Measurements from ENCODE around the gene CACNA1C.

Gene CACNA1C

DNA sequence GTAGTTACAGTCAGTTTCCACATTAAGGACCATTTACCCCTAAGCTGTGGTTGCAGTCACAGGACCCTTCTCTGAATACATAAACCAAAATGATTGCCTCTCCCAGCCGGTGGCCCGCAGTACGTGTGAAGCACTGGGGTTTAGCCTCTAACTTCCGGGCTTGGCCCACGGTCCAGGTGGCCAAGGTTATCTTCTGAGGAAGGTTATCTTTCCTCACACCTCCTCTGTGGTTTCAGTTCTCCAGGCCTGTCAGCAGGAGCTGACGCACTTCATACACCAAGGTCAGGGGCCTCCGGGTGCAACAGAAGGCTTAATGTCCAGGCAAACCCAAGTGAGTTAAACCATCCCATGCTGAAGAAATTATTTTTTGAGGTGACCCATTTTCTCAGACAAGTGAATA, 451.0 kb downstream of the CACNA1C start:
- peaks cover 11% of the 10 kb centered on the region for H3K4me1 ChIP-seq (ENCODE audit: control insufficient read depth, insufficient read depth, low read length)
- 96 to 98% methylated on average over 7 of the region's 7 CpGs for WGBS, 2 experiments
- H3K27ac ChIP-seq (ENCODE audit: insufficient read depth, low read depth, low read length, poor library complexity, severe bottlenecking): no peak overlapping the region
- H3K9me3 ChIP-seq (ENCODE audit: control insufficient read depth, low read length): no peaks in the 10 kb centered on the region
- H3K4me3 ChIP-seq (ENCODE audit: insufficient read depth, low read depth, low read length): no peak overlapping the region
- no peaks in the 10 kb centered on the region for H3K27me3 ChIP-seq (ENCODE audit: control insufficient read depth, insufficient read depth, low read length, poor library complexity, severe bottlenecking)
- H3K36me3 ChIP-seq (ENCODE audit: control insufficient read depth, insufficient read depth, low read length): no peaks in the 10 kb centered on the region

DNA sequence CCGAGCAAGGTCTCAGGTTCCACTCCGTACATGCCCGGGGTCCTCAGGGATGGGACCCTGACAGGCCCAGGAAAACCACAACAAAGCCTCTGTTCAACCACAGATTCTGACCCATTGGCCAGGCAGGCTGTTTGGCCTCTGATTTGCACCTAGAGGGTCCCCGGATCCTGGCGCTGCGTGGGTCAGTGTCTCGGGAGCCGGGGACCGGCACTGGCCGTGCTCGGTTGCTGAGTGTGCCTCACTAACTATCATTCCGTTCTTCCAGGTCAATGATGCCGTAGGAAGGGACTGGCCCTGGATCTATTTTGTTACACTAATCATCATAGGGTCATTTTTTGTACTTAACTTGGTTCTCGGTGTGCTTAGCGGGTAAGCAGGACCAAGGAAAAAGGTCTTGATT, 451.8 kb downstream of the CACNA1C start:
- Histone ChIP-seq H3K4me1 (ENCODE audit: control insufficient read depth, insufficient read depth, low read length) (peaks cover 11% of the 10 kb centered on the region), H3K27ac (ENCODE audit: insufficient read depth, low read depth, low read length, poor library complexity, severe bottlenecking) (no peak overlapping the region), H3K4me3 (ENCODE audit: insufficient read depth, low read depth, low read length) (no peak overlapping the region), H3K9me3 (ENCODE audit: control insufficient read depth, low read length) (no peaks in the 10 kb centered on the region), H3K36me3 (ENCODE audit: control insufficient read depth, insufficient read depth, low read length) (no peaks in the 10 kb centered on the region), H3K27me3 (ENCODE audit: control insufficient read depth, insufficient read depth, low read length, poor library complexity, severe bottlenecking) (no peaks in the 10 kb centered on the region)
- 95% methylated on average over 15 of the region's 15 CpGs for WGBS, 2 experiments

DNA sequence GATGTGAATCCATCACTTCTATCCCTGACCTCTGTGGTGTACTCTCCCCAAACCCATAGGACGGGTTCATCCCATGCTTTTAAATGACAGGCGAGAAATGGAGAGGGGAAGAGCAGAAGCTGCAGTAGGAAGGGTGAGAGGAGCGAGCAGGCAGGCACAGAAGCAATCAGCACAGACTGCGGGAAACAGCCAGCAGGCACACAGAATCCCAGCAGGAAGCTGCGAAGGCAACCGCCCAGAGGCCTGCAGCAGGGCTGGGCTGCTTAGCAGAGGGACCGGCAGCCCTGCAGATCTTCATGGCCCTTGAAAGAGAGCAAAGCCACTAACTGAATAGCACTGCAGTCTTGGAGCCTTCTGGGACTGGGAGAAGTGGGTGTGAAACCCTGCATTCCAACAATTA, 455.0 kb downstream of the CACNA1C start:
- Histone ChIP-seq H3K36me3 (ENCODE audit: control insufficient read depth, insufficient read depth, low read length) (no peaks in the 10 kb centered on the region), H3K4me3 (ENCODE audit: insufficient read depth, low read depth, low read length) (no peak overlapping the region), H3K27ac (ENCODE audit: insufficient read depth, low read depth, low read length, poor library complexity, severe bottlenecking) (no peak overlapping the region), H3K4me1 (ENCODE audit: control insufficient read depth, insufficient read depth, low read length) (peaks cover 11% of the 10 kb centered on the region), H3K9me3 (ENCODE audit: control insufficient read depth, low read length) (no peaks in the 10 kb centered on the region), H3K27me3 (ENCODE audit: control insufficient read depth, insufficient read depth, low read length, poor library complexity, severe bottlenecking) (no peaks in the 10 kb centered on the region)
- 24 to 25% methylated on average over 7 of the region's 7 CpGs for WGBS, 2 experiments

GRCh38 chr12:2509137-2509536, 456.4 kb downstream of the CACNA1C start:
- H3K36me3 ChIP-seq (ENCODE audit: control insufficient read depth, insufficient read depth, low read length): no peaks in the 10 kb centered on the region
- WGBS, 2 experiments: 94 to 98% methylated on average over 5 of the region's 5 CpGs
- H3K27me3 ChIP-seq (ENCODE audit: control insufficient read depth, insufficient read depth, low read length, poor library complexity, severe bottlenecking): no peaks in the 10 kb centered on the region
- no peaks in the 10 kb centered on the region for H3K9me3 ChIP-seq (ENCODE audit: control insufficient read depth, low read length)
- peaks cover 11% of the 10 kb centered on the region for H3K4me1 ChIP-seq (ENCODE audit: control insufficient read depth, insufficient read depth, low read length)
- no peak overlapping the region for H3K27ac ChIP-seq (ENCODE audit: insufficient read depth, low read depth, low read length, poor library complexity, severe bottlenecking)
- no peak overlapping the region for H3K4me3 ChIP-seq (ENCODE audit: insufficient read depth, low read depth, low read length)

GRCh38 chr12:2510045-2510444, 457.3 kb downstream of the CACNA1C start:
- no peaks in the 10 kb centered on the region for H3K9me3 ChIP-seq (ENCODE audit: control insufficient read depth, low read length)
- WGBS, 2 experiments: 91 to 94% methylated on average over 5 of the region's 5 CpGs
- H3K4me1 ChIP-seq (ENCODE audit: control insufficient read depth, insufficient read depth, low read length): peaks cover 11% of the 10 kb centered on the region
- no peak overlapping the region for H3K4me3 ChIP-seq (ENCODE audit: insufficient read depth, low read depth, low read length)
- no peaks in the 10 kb centered on the region for H3K36me3 ChIP-seq (ENCODE audit: control insufficient read depth, insufficient read depth, low read length)
- H3K27ac ChIP-seq (ENCODE audit: insufficient read depth, low read depth, low read length, poor library complexity, severe bottlenecking): no peak overlapping the region
- no peaks in the 10 kb centered on the region for H3K27me3 ChIP-seq (ENCODE audit: control insufficient read depth, insufficient read depth, low read length, poor library complexity, severe bottlenecking)

DNA sequence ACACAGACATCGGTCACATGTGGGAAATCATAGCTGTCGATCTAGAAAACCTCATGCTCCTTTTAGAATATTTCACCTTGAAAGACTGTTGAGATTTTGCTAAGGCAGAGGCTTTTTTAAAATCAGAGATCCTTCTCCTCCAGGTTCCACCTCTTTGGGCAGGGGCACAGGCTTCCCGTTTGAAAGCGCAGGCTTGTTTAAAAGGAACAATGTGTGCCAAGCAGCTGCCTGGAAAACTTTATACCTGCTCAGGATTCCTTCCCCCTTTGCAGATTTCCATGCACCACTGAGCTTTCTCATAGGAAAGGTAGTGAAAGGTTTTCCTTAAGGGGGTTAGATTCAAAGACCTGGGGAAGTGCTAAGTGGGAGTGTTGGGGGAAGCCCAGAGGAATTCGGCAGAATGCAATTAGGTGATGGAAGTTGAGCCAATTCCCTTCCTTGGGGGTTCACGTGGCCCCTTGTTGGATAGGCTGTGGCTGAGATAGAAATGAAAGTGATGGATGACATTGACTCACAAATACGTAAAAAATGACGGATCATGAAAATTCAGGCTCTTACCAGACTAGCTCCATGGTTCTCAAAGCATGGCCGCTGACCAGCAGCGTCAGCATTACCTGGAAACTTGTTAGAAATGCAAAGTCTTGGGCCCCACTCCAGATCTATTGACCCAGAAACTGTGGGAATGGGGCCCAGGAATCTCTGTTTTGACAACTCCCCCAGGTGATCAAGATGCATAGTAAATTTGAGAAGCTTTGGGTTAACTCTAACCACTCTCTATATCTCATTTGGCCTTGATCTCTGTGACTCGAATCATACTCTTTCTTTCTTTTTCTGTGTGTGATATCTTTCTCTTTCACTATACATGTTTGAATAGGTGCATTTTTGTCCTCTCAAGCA, 460.6 kb downstream of the CACNA1C start:
- H3K36me3 ChIP-seq (ENCODE audit: control insufficient read depth, insufficient read depth, low read length): no peaks in the 10 kb centered on the region
- WGBS, 2 experiments: 90 to 91% methylated on average over 11 of the region's 11 CpGs
- H3K4me3 ChIP-seq (ENCODE audit: insufficient read depth, low read depth, low read length): no peak overlapping the region
- no peaks in the 10 kb centered on the region for H3K4me1 ChIP-seq (ENCODE audit: control insufficient read depth, insufficient read depth, low read length)
- H3K9me3 ChIP-seq (ENCODE audit: control insufficient read depth, low read length): no peaks in the 10 kb centered on the region
- H3K27ac ChIP-seq (ENCODE audit: insufficient read depth, low read depth, low read length, poor library complexity, severe bottlenecking): no peak overlapping the region
- no peaks in the 10 kb centered on the region for H3K27me3 ChIP-seq (ENCODE audit: control insufficient read depth, insufficient read depth, low read length, poor library complexity, severe bottlenecking)

GRCh38 chr12:2514038-2514340, 461.2 kb downstream of the CACNA1C start:
- H3K4me1 ChIP-seq (ENCODE audit: control insufficient read depth, insufficient read depth, low read length): no peaks in the 10 kb centered on the region
- no peaks in the 10 kb centered on the region for H3K9me3 ChIP-seq (ENCODE audit: control insufficient read depth, low read length)
- H3K4me3 ChIP-seq (ENCODE audit: insufficient read depth, low read depth, low read length): no peak overlapping the region
- 90 to 92% methylated on average over 5 of the region's 5 CpGs for WGBS, 2 experiments
- no peaks in the 10 kb centered on the region for H3K27me3 ChIP-seq (ENCODE audit: control insufficient read depth, insufficient read depth, low read length, poor library complexity, severe bottlenecking)
- H3K36me3 ChIP-seq (ENCODE audit: control insufficient read depth, insufficient read depth, low read length): no peaks in the 10 kb centered on the region
- no peak overlapping the region for H3K27ac ChIP-seq (ENCODE audit: insufficient read depth, low read depth, low read length, poor library complexity, severe bottlenecking)

DNA sequence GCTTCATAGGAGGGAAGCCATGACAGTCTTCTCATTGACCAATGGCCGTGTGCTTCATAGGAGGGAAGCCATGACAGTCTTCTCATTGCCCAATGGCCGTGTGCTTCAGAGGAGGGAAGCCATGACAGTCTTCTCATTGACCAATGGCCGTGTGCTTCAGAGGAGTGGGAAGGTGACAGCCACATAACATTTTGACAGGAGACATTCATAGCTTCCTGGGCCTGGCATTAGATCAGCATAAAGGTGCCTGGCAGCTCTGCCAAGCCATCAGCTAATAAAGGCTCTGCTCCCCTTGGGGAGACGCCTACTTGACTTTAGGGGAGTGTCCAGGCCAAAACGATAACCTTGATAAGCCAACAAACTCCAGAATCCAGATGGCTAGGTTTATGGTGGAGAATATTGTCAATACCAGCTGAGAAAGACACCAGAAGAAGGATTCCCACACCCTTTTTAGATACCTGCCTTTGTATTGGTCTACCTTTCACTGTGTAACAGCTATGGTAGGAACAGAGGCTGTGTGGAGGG, 468.0 kb downstream of the CACNA1C start:
- no peaks in the 10 kb centered on the region for H3K27me3 ChIP-seq (ENCODE audit: control insufficient read depth, insufficient read depth, low read length, poor library complexity, severe bottlenecking)
- no peaks in the 10 kb centered on the region for H3K4me1 ChIP-seq (ENCODE audit: control insufficient read depth, insufficient read depth, low read length)
- no peaks in the 10 kb centered on the region for H3K36me3 ChIP-seq (ENCODE audit: control insufficient read depth, insufficient read depth, low read length)
- H3K4me3 ChIP-seq (ENCODE audit: insufficient read depth, low read depth, low read length): no peak overlapping the region
- no peaks in the 10 kb centered on the region for H3K9me3 ChIP-seq (ENCODE audit: control insufficient read depth, low read length)
- H3K27ac ChIP-seq (ENCODE audit: insufficient read depth, low read depth, low read length, poor library complexity, severe bottlenecking): no peak overlapping the region
- 89 to 92% methylated on average over 5 of the region's 5 CpGs for WGBS, 2 experiments

DNA sequence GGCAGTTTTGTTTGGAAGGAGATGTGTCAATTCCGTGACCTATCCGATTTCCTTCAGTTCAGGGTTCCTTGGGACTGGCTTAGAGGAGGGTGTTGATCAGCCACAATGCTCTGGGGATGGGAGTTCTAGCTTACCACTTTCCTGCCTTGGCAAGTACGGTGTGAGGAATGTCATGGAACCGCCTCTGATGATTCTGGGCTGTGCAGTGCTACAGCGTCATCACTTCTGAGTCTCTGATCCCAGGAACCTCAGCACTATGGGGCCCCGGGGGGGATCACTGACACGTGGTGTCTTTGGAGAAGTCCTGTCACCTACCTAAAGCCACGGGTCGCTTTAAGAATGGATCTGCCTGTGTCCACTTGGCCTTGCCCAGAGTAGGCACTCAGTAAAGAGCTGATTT, 470.5 kb downstream of the CACNA1C start:
- Histone ChIP-seq H3K4me3 (ENCODE audit: insufficient read depth, low read depth, low read length) (no peak overlapping the region), H3K27me3 (ENCODE audit: control insufficient read depth, insufficient read depth, low read length, poor library complexity, severe bottlenecking) (no peaks in the 10 kb centered on the region), H3K4me1 (ENCODE audit: control insufficient read depth, insufficient read depth, low read length) (no peaks in the 10 kb centered on the region), H3K9me3 (ENCODE audit: control insufficient read depth, low read length) (no peaks in the 10 kb centered on the region), H3K27ac (ENCODE audit: insufficient read depth, low read depth, low read length, poor library complexity, severe bottlenecking) (no peak overlapping the region), H3K36me3 (ENCODE audit: control insufficient read depth, insufficient read depth, low read length) (no peaks in the 10 kb centered on the region)
- WGBS, 2 experiments: 91 to 92% methylated on average over 9 of the region's 9 CpGs

DNA sequence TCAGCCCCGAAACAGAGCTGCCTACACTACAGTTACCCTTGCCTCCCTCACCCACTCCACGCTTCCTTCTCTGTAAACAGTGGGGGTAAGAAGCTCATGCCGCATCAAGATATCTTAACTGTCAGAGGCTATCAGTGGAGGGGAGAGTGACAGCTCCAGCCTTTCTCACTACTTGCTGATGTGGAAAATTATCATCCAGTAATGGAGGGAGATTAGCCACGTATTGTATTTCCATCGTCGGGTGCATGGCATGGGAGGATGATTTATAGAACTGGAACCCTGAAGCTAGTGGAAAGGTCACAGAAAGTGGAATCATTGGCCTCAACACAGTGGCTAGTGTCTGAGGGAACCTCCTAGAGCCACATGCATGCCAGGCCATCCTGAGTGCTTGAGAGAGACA, 471.1 kb downstream of the CACNA1C start:
- no peaks in the 10 kb centered on the region for H3K27me3 ChIP-seq (ENCODE audit: control insufficient read depth, insufficient read depth, low read length, poor library complexity, severe bottlenecking)
- WGBS, 2 experiments: 91 to 98% methylated on average over 4 to 6 of the region's 6 CpGs
- no peaks in the 10 kb centered on the region for H3K9me3 ChIP-seq (ENCODE audit: control insufficient read depth, low read length)
- H3K27ac ChIP-seq (ENCODE audit: insufficient read depth, low read depth, low read length, poor library complexity, severe bottlenecking): no peak overlapping the region
- no peaks in the 10 kb centered on the region for H3K36me3 ChIP-seq (ENCODE audit: control insufficient read depth, insufficient read depth, low read length)
- no peaks in the 10 kb centered on the region for H3K4me1 ChIP-seq (ENCODE audit: control insufficient read depth, insufficient read depth, low read length)
- no peak overlapping the region for H3K4me3 ChIP-seq (ENCODE audit: insufficient read depth, low read depth, low read length)
